A549 (cell line): ENCODE measurements around the gene ANKRD11. TPM values are rescaled to one million over a fixed set of nuclear protein-coding genes. Genes with fewer than 3 reads are reported as not detected.

ENCODE experiments used
- ATAC-seq, 2 experiments: fragments of 200-7000 bp in 1 of 2; fragments of >200 bp in 1 of 2; cut with Nextera tagmentation in 1 of 2; cut with Tn5 transposase in 1 of 2; 3 replicates each; pipeline versions ENCODE4 v1.8.0 to v1.9.1; 2018 to 2020; ENCODE audit warnings: mild to moderate bottlenecking in 1 of 2, moderate library complexity in 1 of 2
- CTCF ChIA-PET: fragments of 300-600 bp; sonication (Branson Sonifier 250); formaldehyde crosslinking; extraction: SDS; loops from one replicate; lab custom pipeline; 2021; ENCODE audit warnings: antibody characterized with exemption, inconsistent platforms; lab: Yijun Ruan, JAX
- POLR2A ChIA-PET: fragments of 350-600 bp; formaldehyde crosslinking; extraction: SDS; loops from one replicate; lab custom pipeline; 2021; ENCODE audit warnings: antibody characterized with exemption, inconsistent platforms; lab: Yijun Ruan, JAX
- DNase-seq, 2 experiments: peaks; one replicate each; pipeline versions ENCODE4 v3.0.0 to v3.0.0-alpha.2; 2011 to 2016; ENCODE audit warnings: low read depth in 1 of 2, low spot score in 1 of 2
- FAIRE-seq: peaks from 2 replicates; lab custom pipeline; 2011; peaks lifted over from hg19 to GRCh38; lab: Jason Lieb, UNC
- H3K27ac ChIP-seq, 2 experiments: fragments of >200 bp; sonication (Bioruptor Twin); formaldehyde crosslinking; 3 replicates each; pipeline ENCODE4 v1.5.1; 2016 to 2017
- H3K4me1 ChIP-seq: fragments of >200 bp; sonication (Bioruptor Twin); formaldehyde crosslinking; 3 replicates; pipeline ENCODE4 v1.6.1; 2016
- H3K4me2 ChIP-seq: fragments of >200 bp; sonication (Bioruptor Twin); formaldehyde crosslinking; 3 replicates; pipeline ENCODE4 v1.6.1; 2016
- H3K4me3 ChIP-seq: fragments of >200 bp; sonication (Bioruptor Twin); formaldehyde crosslinking; 3 replicates; pipeline ENCODE4 v1.5.1; 2016
- H3K9me3 ChIP-seq: fragments of >200 bp; sonication (Bioruptor Twin); formaldehyde crosslinking; 3 replicates; pipeline ENCODE4 v1.6.1; 2016
- CBX8 ChIP-seq: fragments of 200-600 bp; sonication (generic); IDR thresholded peaks from 2 replicates; pipeline ENCODE4 v1.6.1; 2016
- CEBPB ChIP-seq, 2 experiments: fragments of >200 bp in 1 of 2; sonication (Bioruptor Twin) in 1 of 2; formaldehyde crosslinking in 1 of 2; IDR thresholded peaks; 2 replicates each; pipeline ENCODE4 v1.6.1; 2012 to 2016
- EHMT2 ChIP-seq: fragments of 200-600 bp; sonication (generic); IDR thresholded peaks from 2 replicates; pipeline ENCODE4 v1.6.1; 2016; ENCODE audit warnings: antibody characterized with exemption, low read depth, mild to moderate bottlenecking, moderate library complexity
- FOXS1 ChIP-seq: fragments of 250-450 bp; sonication (Bioruptor Pico); IDR thresholded peaks from 2 replicates; pipeline ENCODE4 v1.5.0; 2020; ENCODE audit warnings: mild to moderate bottlenecking, moderate library complexity
- GATA3 ChIP-seq: IDR thresholded peaks from 2 replicates; pipeline ENCODE4 v1.6.1; 2012; ENCODE audit warnings: borderline replicate concordance
- NFE2L2 ChIP-seq: fragments of 150-350 bp; conservative IDR thresholded peaks from 2 replicates; pipeline ENCODE4 v1.6.1; 2014; ENCODE audit warnings: low read length
- NR3C1 ChIP-seq: fragments of >200 bp; sonication (Bioruptor Twin); formaldehyde crosslinking; IDR thresholded peaks from 3 replicates; pipeline ENCODE4 v1.6.1; 2017
- PBX3 ChIP-seq: IDR thresholded peaks from 2 replicates; pipeline ENCODE4 v1.6.1; 2012
- RAD21 ChIP-seq, 2 experiments: fragments of >200 bp in 1 of 2; sonication (Bioruptor Twin) in 1 of 2; formaldehyde crosslinking in 1 of 2; IDR thresholded peaks in 1 of 2; conservative IDR thresholded peaks in 1 of 2; 2 replicates in 1 of 2; 3 replicates in 1 of 2; pipeline ENCODE4 v1.6.1; 2012 to 2018; ENCODE audit warnings: inconsistent platforms in 1 of 2
- RCOR1 ChIP-seq: fragments of 150-350 bp; IDR thresholded peaks from 2 replicates; pipeline ENCODE4 v1.6.1; 2014; ENCODE audit warnings: antibody characterized with exemption, low read length, low read depth
- REST ChIP-seq: fragments of 200-600 bp; sonication (generic); IDR thresholded peaks from 2 replicates; pipeline ENCODE4 v1.6.1; 2016; ENCODE audit warnings: antibody characterized with exemption, mild to moderate bottlenecking, moderate library complexity
- RNF2 ChIP-seq: fragments of 200-600 bp; sonication (generic); IDR thresholded peaks from 2 replicates; pipeline ENCODE4 v1.6.1; 2016; ENCODE audit warnings: low read depth, mild to moderate bottlenecking, antibody characterized with exemption, moderate library complexity, borderline replicate concordance
- USF2 ChIP-seq: fragments of 450-650 bp; IDR thresholded peaks from 2 replicates; pipeline ENCODE4 v1.6.1; 2014; ENCODE audit warnings: antibody characterized with exemption
- ZFP36 ChIP-seq: fragments of 450-650 bp; IDR thresholded peaks from 2 replicates; pipeline ENCODE4 v1.6.1; 2014; ENCODE audit warnings: borderline replicate concordance; ENCODE audit not compliant: partially characterized antibody
- ZSCAN20 ChIP-seq: fragments of 250-450 bp; sonication (Bioruptor Pico); IDR thresholded peaks from 2 replicates; pipeline ENCODE4 v1.8.0; 2022; ENCODE audit warnings: mild to moderate bottlenecking, moderate library complexity
- WGBS: methylation state at CpG from one replicate; pipeline ENCODE4 v1.1.6; 2017; ENCODE audit errors: missing lambda C conversion rate; 5-methylcytosine and 5-hydroxymethylcytosine counted together
- polyA plus RNA-seq, 4 experiments: library from polyadenylated mRNA; depleted of rRNA in 3 of 4; stranded (reverse); fragments of >200 nt; fragmentation: RNase III in 1 of 4; extraction: RNeasy Plus Mini Kit Qiagen cat#74134 plus additional on column Dnase treatment in 1 of 4; gene quantifications; 2 replicates in 3 of 4; 3 replicates in 1 of 4; pipeline ENCODE4 v1.2.3, GENCODE V29; 2011 to 2017
- TF ChIP-seq, protein P1 (sequence below): fragments of >200 bp; sonication (Bioruptor Twin); formaldehyde crosslinking; IDR thresholded peaks from 3 replicates; pipeline ENCODE4 v1.6.1; 2016
- TF ChIP-seq, protein P2 (sequence below): fragments of >200 bp; sonication (Bioruptor Twin); formaldehyde crosslinking; IDR thresholded peaks from 3 replicates; pipeline ENCODE4 v1.5.1; 2016

Gene ANKRD11
- polyA plus RNA-seq, 2 of the 4 experiments (the other 2 are of a cell fraction), result 53.6 to 54.9 TPM

DNA sequence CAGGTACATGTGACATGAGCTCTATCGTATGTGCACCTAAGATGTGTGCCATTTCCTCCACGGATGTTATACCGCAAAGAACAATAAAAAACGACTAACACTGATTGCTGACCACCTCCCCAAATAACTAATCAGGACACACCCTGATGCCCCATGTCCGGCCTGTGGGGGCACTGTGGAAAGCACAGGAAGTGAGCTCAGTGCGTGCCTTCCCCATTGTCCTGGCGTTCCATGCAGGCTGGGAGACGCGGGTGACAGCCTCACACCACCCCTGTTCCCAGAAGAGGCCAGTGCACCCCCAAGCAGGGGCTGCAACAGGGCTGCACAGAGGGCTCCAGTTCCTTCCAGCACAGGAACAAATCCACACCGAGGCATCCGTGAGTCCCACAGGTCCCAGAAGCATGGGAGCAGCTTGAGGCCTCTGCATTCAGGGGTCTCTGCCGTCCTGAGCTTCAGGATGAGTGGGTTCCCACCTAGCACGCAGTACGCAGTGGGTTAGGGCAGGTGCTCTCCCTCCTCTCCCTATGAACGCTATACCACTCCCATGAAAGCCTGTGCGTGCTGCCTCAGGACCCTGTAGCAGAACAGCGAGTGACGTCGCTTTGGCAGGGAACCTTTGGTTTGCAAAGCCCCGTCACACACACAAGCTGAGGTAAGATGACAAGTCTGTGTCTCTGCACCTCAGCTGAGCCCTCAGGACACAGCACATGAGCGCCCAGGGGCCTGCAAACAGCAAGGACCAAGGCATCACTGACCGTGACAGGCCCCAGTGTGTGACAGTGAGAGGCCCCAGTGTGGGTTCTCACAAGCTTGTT, 155.2 kb downstream of the ANKRD11 start:
- Histone ChIP-seq H3K4me1 (peaks cover 63% of the 10 kb centered on the region), H3K4me2 (no peak overlapping the region), H3K4me3 (no peak overlapping the region), H3K9me3 (no peaks in the 10 kb centered on the region), H3K27ac (no peak overlapping the region; a peak in 1 of 6 replicates)
- ATAC-seq (no peak), DNase-seq (no peak), FAIRE-seq (no peak)
- ChIA-PET POLR2A (interaction anchor here (0.6 kb wide), 1 partner anchor 21 kb away, joined by 5 read pairs; no protein-coding TSS in a partner anchor), CTCF (interaction anchor here (0.5 to 2.7 kb wide), 10 partner anchors 8 to 427 kb away, joined by 3 to 12 read pairs (median 4); no protein-coding TSS in a partner anchor)
- WGBS, result 89% methylated on average over 20 of the region's 22 CpGs
- TF ChIP-seq RCOR1, result no peak
- TF ChIP-seq, protein P1, sequence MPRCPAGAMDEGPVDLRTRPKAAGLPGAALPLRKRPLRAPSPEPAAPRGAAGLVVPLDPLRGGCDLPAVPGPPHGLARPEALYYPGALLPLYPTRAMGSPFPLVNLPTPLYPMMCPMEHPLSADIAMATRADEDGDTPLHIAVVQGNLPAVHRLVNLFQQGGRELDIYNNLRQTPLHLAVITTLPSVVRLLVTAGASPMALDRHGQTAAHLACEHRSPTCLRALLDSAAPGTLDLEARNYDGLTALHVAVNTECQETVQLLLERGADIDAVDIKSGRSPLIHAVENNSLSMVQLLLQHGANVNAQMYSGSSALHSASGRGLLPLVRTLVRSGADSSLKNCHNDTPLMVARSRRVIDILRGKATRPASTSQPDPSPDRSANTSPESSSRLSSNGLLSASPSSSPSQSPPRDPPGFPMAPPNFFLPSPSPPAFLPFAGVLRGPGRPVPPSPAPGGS, result no peak
- no peak for TF ChIP-seq USF2
- TF ChIP-seq RAD21 (conservative IDR thresholded peaks at IDR 0.05 in 1 of 2, IDR thresholded peaks at IDR 0.05 in 1 of 2), result no peak
- no peak for TF ChIP-seq ZFP36
- TF ChIP-seq NR3C1, result no peak
- no peak for TF ChIP-seq REST
- TF ChIP-seq, protein P2, sequence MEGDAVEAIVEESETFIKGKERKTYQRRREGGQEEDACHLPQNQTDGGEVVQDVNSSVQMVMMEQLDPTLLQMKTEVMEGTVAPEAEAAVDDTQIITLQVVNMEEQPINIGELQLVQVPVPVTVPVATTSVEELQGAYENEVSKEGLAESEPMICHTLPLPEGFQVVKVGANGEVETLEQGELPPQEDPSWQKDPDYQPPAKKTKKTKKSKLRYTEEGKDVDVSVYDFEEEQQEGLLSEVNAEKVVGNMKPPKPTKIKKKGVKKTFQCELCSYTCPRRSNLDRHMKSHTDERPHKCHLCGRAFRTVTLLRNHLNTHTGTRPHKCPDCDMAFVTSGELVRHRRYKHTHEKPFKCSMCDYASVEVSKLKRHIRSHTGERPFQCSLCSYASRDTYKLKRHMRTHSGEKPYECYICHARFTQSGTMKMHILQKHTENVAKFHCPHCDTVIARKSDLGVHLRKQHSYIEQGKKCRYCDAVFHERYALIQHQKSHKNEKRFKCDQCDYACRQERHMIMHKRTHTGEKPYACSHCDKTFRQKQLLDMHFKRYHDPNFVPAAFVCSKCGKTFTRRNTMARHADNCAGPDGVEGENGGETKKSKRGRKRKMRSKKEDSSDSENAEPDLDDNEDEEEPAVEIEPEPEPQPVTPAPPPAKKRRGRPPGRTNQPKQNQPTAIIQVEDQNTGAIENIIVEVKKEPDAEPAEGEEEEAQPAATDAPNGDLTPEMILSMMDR, result no peak
- TF ChIP-seq NFE2L2, result no peak
- no peak for TF ChIP-seq PBX3
- TF ChIP-seq RNF2, result no peak
- no peak for TF ChIP-seq GATA3
- no peak for TF ChIP-seq EHMT2
- TF ChIP-seq ZSCAN20 (CRISPR knock-in tag), result no peak
- no peak for TF ChIP-seq FOXS1 (CRISPR knock-in tag)
- no peak for TF ChIP-seq CBX8
- TF ChIP-seq CEBPB (IDR thresholded peaks at IDR 0.05), result no peak
